DOHH2 (cell line): ENCODE measurements around the gene SF3B2.
"Not testable (repeated sequence)": the region's sequence is repeated elsewhere in the genome, so short reads cannot be mapped to it uniquely, and the experiment has no call there.

Experiments
- H3F3A ChIP-seq: fragments of 200-600 bp; sonication (generic), shearing (Covaris generic); 2 replicates; pipeline ENCODE4 v1.6.0; 2016; ENCODE audit warnings: antibody characterized with exemption, mild to moderate bottlenecking; ENCODE audit not compliant: control insufficient read depth, insufficient read depth
- H3K27ac ChIP-seq: fragments of 200-600 bp; sonication (generic); 2 replicates; pipeline ENCODE4 v1.5.1; 2014; ENCODE audit warnings: low read depth, mild to moderate bottlenecking, low read length, moderate library complexity
- H3K27me3 ChIP-seq: fragments of 200-600 bp; sonication (generic); 2 replicates; pipeline ENCODE4 v1.6.1; 2014; ENCODE audit warnings: mild to moderate bottlenecking, low read length, mixed read lengths; ENCODE audit not compliant: control insufficient read depth
- H3K36me3 ChIP-seq: fragments of 200-600 bp; sonication (generic); 2 replicates; pipeline ENCODE4 v1.6.1; 2014; ENCODE audit warnings: mild to moderate bottlenecking, low read length, moderate library complexity, mixed read lengths; ENCODE audit not compliant: control insufficient read depth
- H3K4me1 ChIP-seq: fragments of 200-600 bp; sonication (generic); 2 replicates; pipeline ENCODE4 v1.6.1; 2014; ENCODE audit warnings: mild to moderate bottlenecking, low read length, mixed read lengths; ENCODE audit not compliant: control insufficient read depth
- H3K4me2 ChIP-seq: fragments of 200-600 bp; sonication (generic); 2 replicates; pipeline ENCODE4 v1.6.0; 2014; ENCODE audit warnings: mild to moderate bottlenecking, low read length, moderate library complexity
- H3K4me3 ChIP-seq: fragments of 200-600 bp; sonication (generic); 2 replicates; pipeline ENCODE4 v1.5.1; 2014; ENCODE audit warnings: mild to moderate bottlenecking, low read length, mixed read lengths
- H3K79me2 ChIP-seq: fragments of 200-600 bp; sonication (generic); 2 replicates; pipeline ENCODE4 v1.6.1; 2014; ENCODE audit warnings: mild to moderate bottlenecking, low read length, mixed read lengths; ENCODE audit not compliant: control insufficient read depth
- H3K9me2 ChIP-seq: fragments of 200-600 bp; sonication (generic); replicated peaks from 2 replicates; pipeline ENCODE4 v1.6.1; 2014; ENCODE audit warnings: mild to moderate bottlenecking, low read length, mixed read lengths; ENCODE audit not compliant: control insufficient read depth
- H3K9me3 ChIP-seq: fragments of 200-600 bp; sonication (generic); 2 replicates; pipeline ENCODE4 v1.6.1; 2014; ENCODE audit warnings: antibody characterized with exemption, low read length, mixed read lengths; ENCODE audit not compliant: control insufficient read depth, insufficient read depth
- H4K20me1 ChIP-seq: fragments of 200-600 bp; sonication (generic); 2 replicates; pipeline ENCODE4 v1.6.0; 2014; ENCODE audit warnings: low read depth, mild to moderate bottlenecking, antibody characterized with exemption, low read length, moderate library complexity; ENCODE audit not compliant: control insufficient read depth, insufficient read depth
- CTCF ChIP-seq: fragments of 200-600 bp; sonication (generic); IDR thresholded peaks from one replicate; pipeline ENCODE4 v1.5.1; 2014; ENCODE audit warnings: antibody characterized with exemption, mild to moderate bottlenecking, low read depth, low read length; ENCODE audit not compliant: poor library complexity, severe bottlenecking
- EZH2phosphoT487 ChIP-seq: fragments of 200-600 bp; sonication (generic); IDR thresholded peaks from 2 replicates; pipeline ENCODE4 v1.6.1; 2017; ENCODE audit warnings: borderline replicate concordance, mild to moderate bottlenecking, antibody characterized with exemption, low read length, moderate library complexity, mixed read lengths

Gene SF3B2

GRCh38 chr11:66111158-66111557, 59.0 kb downstream of the SF3B2 start:
- H3K4me2 ChIP-seq = peak overlapping the region; percentile 77
- H3K79me2 ChIP-seq = peaks cover 90% of the 10 kb centered on the region

DNA sequence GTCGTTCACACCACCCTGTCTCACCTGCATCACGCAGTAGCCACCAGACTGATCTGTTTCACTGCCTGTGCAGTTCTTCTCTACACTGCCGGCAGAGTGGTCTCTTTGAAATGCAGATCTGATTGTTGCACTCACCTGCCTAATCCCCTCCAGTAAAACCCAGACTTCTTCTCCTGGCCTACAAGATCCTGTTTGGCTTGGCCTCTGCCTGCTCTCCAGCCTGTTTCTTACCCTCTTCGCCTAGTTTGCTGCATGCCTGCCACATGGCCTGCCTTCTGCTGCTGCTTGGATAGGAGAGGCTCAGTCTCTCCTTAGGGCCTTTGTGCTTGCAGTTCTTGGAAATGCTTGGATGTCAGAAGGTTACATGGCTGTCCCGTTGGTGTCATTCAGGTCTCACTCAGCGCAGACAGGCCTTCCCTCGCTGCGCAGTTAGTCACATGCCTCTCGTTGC, 59.9 kb downstream of the SF3B2 start:
- peaks cover 47% of the 10 kb centered on the region for H3F3A ChIP-seq
- no peaks in the 10 kb centered on the region for H3K9me3 ChIP-seq
- peaks cover 91% of the 10 kb centered on the region for H3K4me1 ChIP-seq
- H3K4me3 ChIP-seq = peak overlapping the region; percentile 62
- peaks cover 5% of the 10 kb centered on the region for H3K36me3 ChIP-seq
- H3K79me2 ChIP-seq = peaks cover 96% of the 10 kb centered on the region
- H3K4me2 ChIP-seq = peak overlapping the region; percentile 77
- H3K27ac ChIP-seq = peak overlapping the region; percentile 82
- no peaks in the 10 kb centered on the region for H3K9me2 ChIP-seq
- no peaks in the 10 kb centered on the region for H3K27me3 ChIP-seq
- no peaks in the 10 kb centered on the region for H4K20me1 ChIP-seq
- TF ChIP-seq CTCF (no peak), EZH2phosphoT487 (no peak)

More at GRCh38 chr11:66111158-66111557, 59.0 kb downstream of the SF3B2 start:
- H4K20me1 ChIP-seq = no peaks in the 10 kb centered on the region
- H3K36me3 ChIP-seq = peaks cover 7% of the 10 kb centered on the region
- H3K27me3 ChIP-seq = no peaks in the 10 kb centered on the region
- peak overlapping the region; percentile 82 for H3K27ac ChIP-seq
- TF ChIP-seq EZH2phosphoT487 (no peak), CTCF (no peak)
- H3K9me3 ChIP-seq = no peaks in the 10 kb centered on the region
- H3K4me1 ChIP-seq = peaks cover 87% of the 10 kb centered on the region
- H3K9me2 ChIP-seq = no peaks in the 10 kb centered on the region
- H3F3A ChIP-seq = peaks cover 47% of the 10 kb centered on the region
- H3K4me3 ChIP-seq = peak overlapping the region; percentile 62

DNA sequence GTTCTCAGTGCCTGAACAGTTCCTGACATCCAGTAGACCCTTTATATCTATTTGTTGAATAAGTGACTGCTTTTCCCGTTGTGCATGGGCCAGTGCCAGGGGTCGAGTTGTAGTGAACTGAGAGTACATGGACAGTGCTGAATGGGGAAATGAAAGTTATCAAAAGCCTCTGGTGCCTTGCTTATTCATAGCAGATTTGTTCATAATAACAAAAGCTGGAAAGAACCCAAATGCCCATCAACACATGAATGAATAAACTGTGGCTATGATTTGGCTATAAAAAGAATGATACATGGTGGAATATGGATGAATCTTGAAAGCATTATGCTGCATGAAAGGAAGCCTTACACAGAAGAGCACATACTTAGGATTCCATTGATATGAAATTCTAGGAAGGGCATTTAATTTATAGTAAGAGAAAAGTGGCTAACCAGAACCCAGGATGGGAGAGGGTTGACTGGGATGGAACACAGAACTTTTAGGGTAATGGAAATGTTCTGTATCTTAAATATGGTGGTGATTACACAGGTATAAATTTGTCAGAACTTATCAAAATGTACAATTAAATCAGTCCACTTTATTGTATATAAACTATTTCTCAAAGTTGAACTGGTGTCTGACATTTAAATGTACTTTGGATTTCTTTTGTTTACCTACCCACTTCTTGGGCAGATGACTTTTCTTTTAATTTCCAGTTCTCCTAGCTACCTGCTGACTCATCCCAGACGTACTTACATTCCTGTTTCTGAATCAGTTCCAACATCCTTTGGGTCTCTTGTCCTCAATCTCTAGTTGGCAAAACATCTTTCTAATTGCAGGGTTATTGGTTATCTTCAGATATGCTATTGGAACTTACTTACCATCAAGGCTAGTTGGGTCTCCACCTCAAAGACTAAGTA, 60.7 kb downstream of the SF3B2 start:
- peak overlapping the region; percentile 77 for H3K4me2 ChIP-seq
- no peaks in the 10 kb centered on the region; the same call in 1 of the 2 replicates for H3K36me3 ChIP-seq
- H3K27me3 ChIP-seq = no peaks in the 10 kb centered on the region
- no peaks in the 10 kb centered on the region for H4K20me1 ChIP-seq
- peak overlapping the region; percentile 82 for H3K27ac ChIP-seq
- peak overlapping the region; percentile 62 for H3K4me3 ChIP-seq
- TF ChIP-seq EZH2phosphoT487 (no peak), CTCF (no peak)
- H3K4me1 ChIP-seq = peaks cover 89% of the 10 kb centered on the region
- no peaks in the 10 kb centered on the region for H3K9me3 ChIP-seq
- peaks cover 47% of the 10 kb centered on the region for H3F3A ChIP-seq
- H3K9me2 ChIP-seq = no peaks in the 10 kb centered on the region
- peaks cover 96% of the 10 kb centered on the region for H3K79me2 ChIP-seq

DNA sequence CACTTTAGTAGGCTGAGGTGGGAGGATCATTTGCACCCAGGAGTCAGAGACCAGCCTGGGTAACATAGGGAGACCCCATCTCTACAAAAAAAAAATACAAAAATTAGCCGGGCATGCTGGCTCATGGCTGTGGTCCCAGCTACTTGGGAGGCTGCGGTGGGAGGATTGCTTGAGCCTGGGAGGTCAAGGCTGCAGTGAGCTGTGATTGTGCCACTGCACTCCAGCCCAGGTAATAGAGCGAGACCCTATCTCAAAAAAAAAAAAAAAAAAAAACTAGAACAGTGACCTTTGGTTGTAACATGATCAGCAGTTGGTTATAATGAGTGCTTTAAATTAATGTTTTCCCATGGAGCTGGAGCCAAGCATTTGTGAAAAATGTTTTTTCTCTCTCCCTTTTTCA, 62.8 kb downstream of the SF3B2 start:
- Histone ChIP-seq H3K4me3 (peak overlapping the region; percentile 62), H3F3A (peaks cover 36% of the 10 kb centered on the region), H3K79me2 (peaks cover 96% of the 10 kb centered on the region), H3K4me1 (peaks cover 94% of the 10 kb centered on the region), H3K4me2 (peak overlapping the region; percentile 77), H3K27ac (peak overlapping the region; percentile 82)
- not testable (repeated sequence) for H3K27me3 ChIP-seq, H3K36me3 ChIP-seq, H4K20me1 ChIP-seq, H3K9me2 ChIP-seq, H3K9me3 ChIP-seq
